Activated T-cell treated with anti-CD3 and anti-CD28 coated beads, Interleukin-2, amount 50 U/mL, for 1 hour (primary cell): Measurements from ENCODE around the gene SLC66A3.

ENCODE experiments used
- DNase-seq: peaks from one replicate; pipeline ENCODE4 v3.0.0-alpha.2; 2020

SLC66A3 gene

DNA sequence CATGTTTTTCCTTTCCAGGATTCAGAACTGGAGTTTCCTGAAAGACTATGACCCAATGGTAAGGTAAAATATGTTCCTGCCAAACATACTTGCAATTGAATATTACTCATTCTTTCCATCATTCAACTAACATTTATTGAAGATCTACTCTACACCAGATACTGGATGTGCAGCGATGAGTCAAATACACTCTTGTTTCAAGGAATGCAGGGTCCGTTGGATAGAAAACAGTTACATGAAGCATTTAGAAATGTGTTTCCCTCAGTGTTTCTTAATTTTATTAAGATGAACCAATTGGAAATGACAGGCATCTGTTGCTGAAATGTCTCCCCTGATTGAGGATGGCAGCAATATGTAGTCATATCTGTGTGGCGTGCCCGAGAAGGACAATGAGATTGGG is 14.8 kb upstream of the SLC66A3 start:
- DNase-seq = no peak

DNA sequence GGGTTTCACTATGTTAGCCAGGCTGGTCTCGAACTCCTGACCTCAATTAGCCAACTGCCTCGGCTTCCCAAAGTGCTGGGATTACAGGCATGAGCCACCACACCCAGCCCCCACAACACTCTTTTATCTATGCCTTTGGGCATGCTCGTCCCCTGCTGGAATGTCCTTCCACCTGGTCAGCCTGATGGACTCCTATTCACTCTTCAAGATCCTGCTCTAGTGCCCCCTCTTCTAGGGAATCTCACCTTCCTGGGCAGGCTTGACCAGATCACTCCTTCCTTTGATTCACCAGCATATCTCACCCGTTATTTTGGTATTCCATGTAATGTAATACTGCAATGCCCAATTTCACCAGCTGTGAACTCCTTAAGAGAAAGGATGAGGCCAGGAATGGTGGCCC is 13.9 kb upstream of the SLC66A3 start:
- no peak for DNase-seq

GRCh38 chr2:11142330-11142729 is 12.9 kb upstream of the SLC66A3 start:
- DNase-seq = no peak

GRCh38 chr2:11142987-11143386 is 12.3 kb upstream of the SLC66A3 start:
- DNase-seq = no peak

DNA sequence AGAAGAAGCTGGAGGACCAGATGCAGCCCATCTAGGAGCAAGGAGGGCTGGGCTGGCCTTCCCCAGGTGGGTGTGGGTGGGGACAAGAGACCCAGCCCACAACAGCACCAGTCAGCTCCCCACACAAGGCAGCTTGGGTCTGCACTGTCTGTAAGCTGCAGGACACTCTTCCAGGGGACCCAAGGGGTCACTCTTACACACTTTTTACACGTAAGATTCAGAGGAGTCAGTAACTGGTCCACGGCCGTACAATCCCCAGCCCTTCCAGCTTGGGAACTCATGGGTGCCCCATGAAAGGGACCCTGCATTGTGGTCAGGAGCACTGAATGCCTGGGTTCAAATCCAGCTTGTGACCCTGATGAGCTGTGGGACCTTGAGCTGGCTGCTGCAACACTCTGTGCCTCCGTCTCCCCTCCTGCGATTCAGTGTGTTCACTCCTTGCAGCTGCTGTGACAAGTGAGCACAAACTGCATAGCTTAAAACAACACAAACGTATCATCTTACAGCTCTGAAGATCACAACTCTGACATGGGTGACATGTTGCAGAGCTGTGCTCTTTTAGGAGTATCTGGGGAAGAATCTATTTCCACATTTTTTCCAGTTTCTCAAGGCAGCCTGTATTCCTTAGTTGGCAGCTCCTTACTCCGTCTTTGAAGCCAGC is 11.1 kb upstream of the SLC66A3 start:
- DNase-seq = no peak

GRCh38 chr2:11144738-11145079 is 10.6 kb upstream of the SLC66A3 start:
- no peak for DNase-seq

GRCh38 chr2:11145350-11145749 is 9.9 kb upstream of the SLC66A3 start:
- DNase-seq = no peak

- no peak for DNase-seq
Observed at GRCh38 chr2:11146076-11146475, 9.2 kb upstream of the SLC66A3 start.

- DNase-seq = no peak
Observed at GRCh38 chr2:11147263-11147662, 8.0 kb upstream of the SLC66A3 start.

GRCh38 chr2:11152591-11152990 is 2.7 kb upstream of the SLC66A3 start:
- no peak for DNase-seq

GRCh38 chr2:11154016-11154922 is 998 bp upstream of the SLC66A3 start:
- no peak for DNase-seq

DNA sequence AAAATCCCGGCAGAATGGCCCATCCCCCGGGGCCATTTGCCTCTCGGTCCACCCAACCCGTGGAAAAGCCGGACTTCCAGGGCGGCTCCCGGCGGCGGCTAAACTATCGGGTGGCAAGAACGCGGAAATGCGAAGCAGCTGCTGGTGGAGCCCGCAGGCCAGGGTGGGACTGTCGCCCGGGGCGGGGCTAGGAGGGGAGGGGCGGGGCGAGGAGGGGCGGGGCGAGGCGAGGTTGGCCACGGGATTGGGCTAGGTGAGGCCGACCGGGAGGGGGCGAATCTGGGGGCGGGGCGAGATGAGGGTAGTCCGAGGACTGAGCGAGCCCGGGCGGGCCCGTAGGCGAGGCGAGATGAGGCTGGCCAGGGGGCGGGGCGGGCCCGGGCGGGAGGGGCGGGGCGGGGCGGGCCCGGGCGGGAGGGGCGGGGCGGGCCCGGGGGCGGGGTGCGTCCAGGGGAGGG is 315 bp upstream of the SLC66A3 start:
- DNase-seq = peak; percentile 97

- DNase-seq = no peak
Observed at GRCh38 chr2:11156396-11157075, 1.3 kb downstream of the SLC66A3 start.

- no peak for DNase-seq
Observed at GRCh38 chr2:11157296-11157695, 2.0 kb downstream of the SLC66A3 start.

- DNase-seq = no peak
Observed at GRCh38 chr2:11157731-11158130, 2.5 kb downstream of the SLC66A3 start.

DNA sequence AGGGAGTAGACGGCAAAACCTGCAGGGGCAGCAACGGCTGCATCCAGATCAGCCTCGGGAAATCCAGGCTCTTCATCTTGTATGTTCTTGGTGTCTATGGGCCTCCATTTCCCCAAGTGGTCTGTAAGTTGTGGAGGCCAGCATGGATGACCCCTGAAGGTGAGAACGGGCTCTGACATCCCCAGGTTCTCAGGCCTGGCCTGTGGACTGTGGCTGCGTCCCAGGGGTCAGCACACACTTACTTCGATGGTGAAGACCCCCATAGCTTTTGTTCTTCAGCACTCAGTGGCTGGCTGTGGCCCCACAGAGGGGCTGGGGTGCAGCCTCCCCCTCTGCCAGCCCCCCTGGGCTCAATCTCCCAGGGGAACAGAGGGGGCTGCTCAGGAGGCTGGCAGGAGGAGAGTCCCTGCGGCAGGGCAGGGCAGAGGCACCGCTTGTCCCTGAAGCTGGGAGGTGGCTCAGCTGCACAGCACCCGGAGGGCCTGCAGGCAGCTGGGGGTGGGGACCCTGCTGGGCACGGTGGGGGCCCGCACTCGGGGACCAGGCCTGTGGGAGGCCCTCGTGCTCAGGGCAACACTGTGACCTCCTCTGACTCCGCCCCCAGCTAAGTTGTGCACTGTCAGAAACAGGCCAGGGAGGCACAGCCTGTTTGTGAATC is 3.8 kb downstream of the SLC66A3 start:
- DNase-seq = no peak

GRCh38 chr2:11159574-11160170 is 4.4 kb downstream of the SLC66A3 start:
- DNase-seq = no peak

DNA sequence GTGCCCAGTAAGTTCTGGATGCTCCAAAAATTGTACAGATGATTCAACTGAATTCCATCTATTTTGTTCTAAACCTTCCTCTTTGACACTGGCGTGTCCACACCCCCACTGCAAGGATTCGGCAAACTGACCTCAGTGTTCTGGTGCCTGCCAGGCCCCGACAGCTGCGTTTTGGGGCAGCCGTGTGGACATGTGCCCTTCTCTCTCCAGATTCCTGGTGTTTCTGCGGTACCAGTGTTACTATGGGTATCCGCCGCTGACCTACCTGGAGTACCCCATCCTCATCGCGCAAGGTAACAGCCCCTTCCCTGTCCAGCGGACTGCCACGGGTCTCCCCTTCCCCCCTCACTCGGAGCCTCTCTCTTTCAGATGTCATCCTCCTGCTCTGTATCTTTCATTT is 5.0 kb downstream of the SLC66A3 start:
- DNase-seq = no peak

GRCh38 chr2:11160731-11161455 is 5.6 kb downstream of the SLC66A3 start:
- DNase-seq = no peak

- no peak for DNase-seq
Observed at GRCh38 chr2:11161747-11162146, 6.5 kb downstream of the SLC66A3 start.

GRCh38 chr2:11163439-11164317 is 8.4 kb downstream of the SLC66A3 start:
- no peak for DNase-seq
